A204.1 (cell line): ENCODE data around the gene RAMP1.

Experiments
- FAIRE-seq: peaks from 2 replicates; lab custom pipeline; 2012; peaks lifted over from hg19 to GRCh38; lab: Jason Lieb, UNC

RAMP1 gene

DNA sequence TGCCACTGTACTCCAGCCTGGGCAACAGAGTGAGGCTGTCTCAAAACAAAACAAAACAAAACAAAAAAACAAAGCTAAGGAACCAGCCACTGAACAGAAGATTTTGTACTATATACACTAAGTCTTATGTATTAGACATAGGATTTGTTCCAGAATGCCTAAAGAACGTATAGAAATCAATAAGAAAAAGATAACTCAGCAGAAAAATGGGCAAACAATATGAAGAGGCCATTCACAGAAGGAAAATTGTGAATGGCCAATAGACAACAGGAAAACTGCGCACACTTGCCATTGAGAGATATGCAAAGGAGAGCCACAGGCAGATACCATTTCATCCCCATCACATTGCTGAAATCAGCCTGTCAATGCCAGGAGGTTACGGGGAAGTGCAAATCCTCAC lies 92.5 kb downstream of the RAMP1 start:
- FAIRE-seq = no peak

DNA sequence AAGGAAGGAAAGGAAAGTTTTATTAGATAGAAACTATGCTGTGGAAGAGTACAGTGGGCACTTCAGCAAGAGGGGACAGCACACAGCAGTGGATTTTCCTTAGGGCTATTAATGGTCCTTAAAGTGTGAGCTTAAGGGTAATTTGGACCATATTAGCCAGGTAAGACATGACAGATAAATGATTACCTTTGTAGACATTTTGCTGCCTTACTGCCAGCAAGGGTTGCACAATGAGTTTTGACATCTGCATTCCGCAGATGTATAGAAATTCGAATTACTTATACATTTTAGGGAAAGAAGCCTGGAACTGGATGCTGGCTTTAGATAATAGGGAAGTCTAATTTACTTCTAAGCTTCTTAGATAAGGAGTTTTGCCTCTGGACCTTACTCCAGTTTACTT lies 93.4 kb downstream of the RAMP1 start:
- FAIRE-seq = no peak

DNA sequence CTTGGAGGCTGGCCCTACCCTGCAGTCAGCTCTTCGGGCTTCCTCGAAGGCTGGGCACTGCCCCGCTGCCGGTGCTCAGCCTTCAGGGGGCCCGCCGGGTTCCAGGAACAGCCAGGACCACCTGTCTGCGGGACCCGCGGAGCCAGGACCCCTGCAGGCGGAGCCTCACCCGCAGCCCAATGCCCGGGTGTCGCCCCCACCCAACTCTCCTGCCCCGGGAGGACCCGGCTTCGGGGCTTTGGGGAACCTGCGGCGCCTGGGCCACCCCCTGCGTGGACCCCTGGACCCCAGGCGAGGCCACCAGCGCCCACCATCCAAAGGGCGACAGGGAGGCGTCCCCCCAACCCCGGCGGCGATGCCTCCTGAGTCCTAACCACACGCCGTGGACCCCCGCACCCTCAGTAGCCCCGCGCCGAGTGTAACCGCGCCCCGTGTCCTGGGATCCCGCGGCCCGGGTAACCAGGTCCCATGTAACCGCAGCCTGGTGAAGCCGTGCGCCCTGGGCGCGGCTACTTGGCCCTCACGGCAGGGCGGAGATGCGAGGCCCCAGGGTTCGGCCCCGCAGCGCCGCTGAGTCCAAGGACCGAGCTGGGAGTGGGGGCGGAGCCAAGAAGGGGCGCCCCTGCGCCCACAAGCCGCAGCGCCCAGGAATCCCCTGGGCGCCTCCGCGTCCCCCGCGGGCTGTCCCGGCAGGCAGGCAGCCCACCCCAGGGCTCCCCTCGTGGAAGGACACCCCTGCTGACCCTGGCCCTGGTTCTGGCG lies 96.4 kb downstream of the RAMP1 start:
- no peak for FAIRE-seq

DNA sequence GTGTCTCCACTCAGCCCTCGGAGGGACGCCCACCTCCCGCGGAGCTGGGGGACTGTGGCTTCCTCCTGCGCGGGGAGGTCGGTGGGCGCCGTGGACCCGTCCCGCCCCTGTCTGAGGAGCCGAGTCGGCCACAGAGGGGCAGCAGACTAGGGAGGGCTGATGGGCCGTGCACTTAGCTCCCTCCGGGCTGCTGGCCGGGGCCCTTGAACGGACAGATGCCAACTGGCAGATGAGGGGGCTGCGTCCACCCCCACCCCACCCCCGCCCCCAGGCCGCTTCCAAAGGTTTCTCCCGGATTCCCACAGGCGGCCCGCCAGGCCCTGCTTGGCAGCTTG lies 96.9 kb downstream of the RAMP1 start:
- no peak for FAIRE-seq

DNA sequence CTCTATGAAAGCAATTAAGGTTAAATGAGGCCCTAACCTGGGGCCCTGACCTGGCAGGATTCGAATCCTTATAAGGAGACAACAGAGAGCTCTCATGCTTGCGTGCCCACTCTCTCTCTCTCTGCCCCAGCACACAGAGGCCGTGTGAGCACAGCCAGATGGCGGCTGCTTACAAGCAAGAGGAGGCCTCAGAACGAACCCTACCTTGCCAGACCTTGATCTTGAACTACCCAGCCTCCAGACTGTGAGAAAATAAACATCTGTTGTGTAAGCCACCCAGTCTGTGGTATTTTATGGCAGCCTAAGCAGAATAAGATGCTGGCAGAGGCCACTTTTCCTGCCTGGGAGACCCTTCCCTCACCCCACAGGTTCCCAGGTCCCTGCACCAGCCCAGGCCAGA lies 102.2 kb downstream of the RAMP1 start:
- FAIRE-seq = no peak
